ENCODE data around the gene ZNF358.

Gene ZNF358

GRCh38 chr19:7471696-7472615 lies 43.9 kb upstream of the ZNF358 start:
- TF ChIP-seq CTCF (IDR thresholded peaks at IDR 0.05; ENCODE audit: insufficient read depth, low read length, missing control alignments), result no peak
- POLR2A ChIA-PET, result no interaction called here
- no peak for DNase-seq (ENCODE audit: low read depth, low spot score)
- CTCF ChIA-PET, result no interaction called here
- no peak overlapping the region for H3K4me3 ChIP-seq (ENCODE audit: low read depth, low read length)

- ChIA-PET CTCF (no interaction called here), POLR2A (no interaction called here)
- no peak for TF ChIP-seq CTCF (IDR thresholded peaks at IDR 0.05; ENCODE audit: insufficient read depth, low read length, missing control alignments)
- DNase-seq (ENCODE audit: low read depth, low spot score), result no peak
- H3K4me3 ChIP-seq (ENCODE audit: low read depth, low read length), result no peak overlapping the region
Observed at GRCh38 chr19:7475665-7476064, 40.2 kb upstream of the ZNF358 start.

GRCh38 chr19:7476241-7476640 lies 39.7 kb upstream of the ZNF358 start:
- H3K4me3 ChIP-seq (ENCODE audit: low read depth, low read length), result no peak overlapping the region
- no peak for DNase-seq (ENCODE audit: low read depth, low spot score)
- ChIA-PET CTCF (no interaction called here), POLR2A (no interaction called here)
- no peak for TF ChIP-seq CTCF (IDR thresholded peaks at IDR 0.05; ENCODE audit: insufficient read depth, low read length, missing control alignments)

GRCh38 chr19:7476777-7477494 lies 39.0 kb upstream of the ZNF358 start:
- CTCF ChIA-PET, result no interaction called here
- no peak overlapping the region for H3K4me3 ChIP-seq (ENCODE audit: low read depth, low read length)
- DNase-seq (ENCODE audit: low read depth, low spot score), result no peak
- TF ChIP-seq CTCF (IDR thresholded peaks at IDR 0.05; ENCODE audit: insufficient read depth, low read length, missing control alignments), result no peak
- POLR2A ChIA-PET, result no interaction called here

- no peak for DNase-seq (ENCODE audit: low read depth, low spot score)
- H3K4me3 ChIP-seq (ENCODE audit: low read depth, low read length), result no peak overlapping the region
- CTCF ChIA-PET, result no interaction called here
- TF ChIP-seq CTCF (IDR thresholded peaks at IDR 0.05; ENCODE audit: insufficient read depth, low read length, missing control alignments), result no peak
- POLR2A ChIA-PET, result no interaction called here
Observed at GRCh38 chr19:7477758-7478157, 38.1 kb upstream of the ZNF358 start.

GRCh38 chr19:7478173-7478842 lies 37.6 kb upstream of the ZNF358 start:
- H3K4me3 ChIP-seq (ENCODE audit: low read depth, low read length), result no peak overlapping the region
- POLR2A ChIA-PET, result no interaction called here
- no peak for DNase-seq (ENCODE audit: low read depth, low spot score)
- TF ChIP-seq CTCF (IDR thresholded peaks at IDR 0.05; ENCODE audit: insufficient read depth, low read length, missing control alignments), result no peak
- CTCF ChIA-PET, result no interaction called here

Data from AG04449 (cell line).